Measurements from ENCODE around the gene SUMF1. TPM values are rescaled to one million over a fixed set of nuclear protein-coding genes. Genes with fewer than 3 reads are reported as not detected.

The SUMF1 gene
- total RNA-seq, 1 donor = 41.9 TPM

- H3K4me3 ChIP-seq (ENCODE audit: low read depth, low read length) = no peak overlapping the region
- DNase-seq (ENCODE audit: low read depth) = peak; percentile 19
- TF ChIP-seq, protein P1, sequence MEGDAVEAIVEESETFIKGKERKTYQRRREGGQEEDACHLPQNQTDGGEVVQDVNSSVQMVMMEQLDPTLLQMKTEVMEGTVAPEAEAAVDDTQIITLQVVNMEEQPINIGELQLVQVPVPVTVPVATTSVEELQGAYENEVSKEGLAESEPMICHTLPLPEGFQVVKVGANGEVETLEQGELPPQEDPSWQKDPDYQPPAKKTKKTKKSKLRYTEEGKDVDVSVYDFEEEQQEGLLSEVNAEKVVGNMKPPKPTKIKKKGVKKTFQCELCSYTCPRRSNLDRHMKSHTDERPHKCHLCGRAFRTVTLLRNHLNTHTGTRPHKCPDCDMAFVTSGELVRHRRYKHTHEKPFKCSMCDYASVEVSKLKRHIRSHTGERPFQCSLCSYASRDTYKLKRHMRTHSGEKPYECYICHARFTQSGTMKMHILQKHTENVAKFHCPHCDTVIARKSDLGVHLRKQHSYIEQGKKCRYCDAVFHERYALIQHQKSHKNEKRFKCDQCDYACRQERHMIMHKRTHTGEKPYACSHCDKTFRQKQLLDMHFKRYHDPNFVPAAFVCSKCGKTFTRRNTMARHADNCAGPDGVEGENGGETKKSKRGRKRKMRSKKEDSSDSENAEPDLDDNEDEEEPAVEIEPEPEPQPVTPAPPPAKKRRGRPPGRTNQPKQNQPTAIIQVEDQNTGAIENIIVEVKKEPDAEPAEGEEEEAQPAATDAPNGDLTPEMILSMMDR (IDR thresholded peaks at IDR 0.05; ENCODE audit: insufficient read depth, low read depth, low read length) = no peak
These were observed 40.7 kb downstream of the SUMF1 start for GRCh38 chr3:4426261-4426781.

- TF ChIP-seq, protein P1 (IDR thresholded peaks at IDR 0.05; ENCODE audit: insufficient read depth, low read depth, low read length) = no peak
- DNase-seq (ENCODE audit: low read depth) = no peak
- no peak overlapping the region for H3K4me3 ChIP-seq (ENCODE audit: low read depth, low read length)
These were observed 41.4 kb downstream of the SUMF1 start for GRCh38 chr3:4425707-4426106.

DNA sequence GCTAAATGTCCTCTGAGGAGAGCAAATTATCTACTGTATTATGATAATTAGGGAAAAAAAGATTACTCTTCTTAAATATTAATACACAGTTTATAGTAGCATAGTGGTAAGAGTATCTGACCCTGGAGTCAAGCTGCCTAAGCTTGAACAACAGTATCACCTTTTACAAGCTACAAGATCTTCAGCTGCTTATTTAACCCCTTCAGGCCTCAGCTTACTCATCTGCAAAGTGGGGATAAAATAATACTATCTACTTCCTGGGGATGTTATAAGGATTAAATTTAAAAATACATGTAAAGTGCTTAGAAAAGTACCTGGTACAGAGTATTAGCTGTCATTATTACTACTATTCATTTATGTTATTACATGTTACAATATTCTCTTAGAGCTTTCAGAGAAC, 42.0 kb downstream of the SUMF1 start:
- H3K4me3 ChIP-seq (ENCODE audit: low read depth, low read length) = no peak overlapping the region
- TF ChIP-seq, protein P1 (IDR thresholded peaks at IDR 0.05; ENCODE audit: insufficient read depth, low read depth, low read length) = no peak
- no peak for DNase-seq (ENCODE audit: low read depth)

DNA sequence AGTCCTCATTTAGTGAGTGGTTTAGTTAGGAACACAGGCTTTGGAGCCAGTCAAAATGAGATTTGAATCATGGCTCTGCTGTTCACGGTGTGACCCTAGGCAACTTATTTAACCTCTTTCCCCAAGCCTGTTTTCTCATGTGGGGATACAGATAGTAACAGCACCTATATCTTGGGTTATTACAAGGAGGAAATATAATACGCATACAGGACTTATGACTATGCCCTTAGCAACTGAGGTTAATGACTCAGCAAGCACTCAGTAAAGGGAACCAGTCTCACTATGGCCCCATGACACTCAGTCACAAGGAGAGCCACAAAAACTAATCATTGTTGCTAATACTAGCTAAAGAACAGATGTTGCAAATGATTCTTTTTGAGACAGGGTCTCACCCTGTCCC, 45.9 kb downstream of the SUMF1 start:
- TF ChIP-seq, protein P1 (IDR thresholded peaks at IDR 0.05; ENCODE audit: insufficient read depth, low read depth, low read length) = no peak
- no peak overlapping the region for H3K4me3 ChIP-seq (ENCODE audit: low read depth, low read length)
- DNase-seq (ENCODE audit: low read depth) = peak; percentile 47

DNA sequence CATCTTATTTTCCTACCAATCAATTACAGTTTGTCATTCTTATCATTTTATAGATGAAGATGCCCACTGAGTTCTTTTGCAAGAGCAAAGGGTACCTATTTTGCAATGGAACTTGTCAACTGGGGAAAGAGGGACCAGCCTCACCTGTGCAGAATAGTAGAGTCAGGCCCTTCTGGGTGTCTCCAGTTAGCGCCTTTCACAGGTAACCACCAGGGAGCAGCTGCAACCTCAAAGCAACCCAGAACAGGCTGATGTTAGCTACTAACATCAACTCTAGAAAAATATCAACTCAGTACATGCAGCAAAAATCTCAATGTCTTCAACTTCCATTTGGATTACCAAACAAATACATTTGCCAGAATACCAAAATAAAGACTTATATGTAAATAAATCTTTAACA, 47.1 kb downstream of the SUMF1 start:
- TF ChIP-seq, protein P1 (IDR thresholded peaks at IDR 0.05; ENCODE audit: insufficient read depth, low read depth, low read length) = no peak
- no peak overlapping the region for H3K4me3 ChIP-seq (ENCODE audit: low read depth, low read length)
- DNase-seq (ENCODE audit: low read depth) = no peak

GRCh38 chr3:4419386-4419785, 47.7 kb downstream of the SUMF1 start:
- no peak for DNase-seq (ENCODE audit: low read depth)
- H3K4me3 ChIP-seq (ENCODE audit: low read depth, low read length) = no peak overlapping the region
- TF ChIP-seq, protein P1 (IDR thresholded peaks at IDR 0.05; ENCODE audit: insufficient read depth, low read depth, low read length) = no peak

DNA sequence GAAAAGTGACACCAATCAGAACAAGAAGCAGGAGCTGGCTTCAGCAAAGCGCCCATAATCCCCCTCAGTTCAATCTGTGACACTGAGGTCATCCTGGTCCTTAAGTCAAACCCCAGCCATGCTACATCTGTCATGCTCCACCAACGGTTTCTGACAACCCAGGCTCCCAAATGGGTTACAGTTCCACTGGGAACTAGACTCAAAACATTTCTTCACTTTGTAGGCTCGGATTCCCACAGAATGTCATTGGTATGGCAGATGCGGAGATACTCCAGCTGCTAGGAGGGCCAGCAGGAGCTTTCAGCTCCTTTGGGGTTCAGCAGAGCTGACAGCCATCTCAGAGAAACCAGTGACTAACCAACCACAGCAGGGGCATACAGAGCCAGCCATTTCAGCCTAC, 48.9 kb downstream of the SUMF1 start:
- no peak for DNase-seq (ENCODE audit: low read depth)
- TF ChIP-seq, protein P1 (IDR thresholded peaks at IDR 0.05; ENCODE audit: insufficient read depth, low read depth, low read length) = no peak
- H3K4me3 ChIP-seq (ENCODE audit: low read depth, low read length) = no peak overlapping the region

All from fibroblast of villous mesenchyme (primary cell).